ENCODE results near the gene TMC6. TPM values are rescaled to one million over a fixed set of nuclear protein-coding genes. Genes with fewer than 3 reads are reported as not detected.

TMC6 gene
- polyA plus RNA-seq, 1 of the 3 experiments (the other 2 are of a cell fraction), result 5.5 TPM

GRCh38 chr17:78109489-78109761 lies 19.1 kb downstream of the TMC6 start:
- H3F3A ChIP-seq (replicated peaks; ENCODE audit: insufficient read depth), result peaks cover 12% of the 10 kb centered on the region
- TF ChIP-seq, protein P1, sequence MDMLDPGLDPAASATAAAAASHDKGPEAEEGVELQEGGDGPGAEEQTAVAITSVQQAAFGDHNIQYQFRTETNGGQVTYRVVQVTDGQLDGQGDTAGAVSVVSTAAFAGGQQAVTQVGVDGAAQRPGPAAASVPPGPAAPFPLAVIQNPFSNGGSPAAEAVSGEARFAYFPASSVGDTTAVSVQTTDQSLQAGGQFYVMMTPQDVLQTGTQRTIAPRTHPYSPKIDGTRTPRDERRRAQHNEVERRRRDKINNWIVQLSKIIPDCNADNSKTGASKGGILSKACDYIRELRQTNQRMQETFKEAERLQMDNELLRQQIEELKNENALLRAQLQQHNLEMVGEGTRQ (IDR thresholded peaks at IDR 0.05; ENCODE audit: borderline replicate concordance, low read depth, low read length), result no peak
- TF ChIP-seq MAX (IDR thresholded peaks at IDR 0.05; ENCODE audit: low read depth), result no peak
- TF ChIP-seq EZH2phosphoT487 (IDR thresholded peaks at IDR 0.05; ENCODE audit: borderline replicate concordance, low read depth), result no peak
- no peak for TF ChIP-seq YY1 (IDR thresholded peaks at IDR 0.05; ENCODE audit: low read depth)
- TF ChIP-seq USF1 (IDR thresholded peaks at IDR 0.05; ENCODE audit: borderline replicate concordance, low read depth), result no peak
- TF ChIP-seq NRF1 (IDR thresholded peaks at IDR 0.05; ENCODE audit: low read depth, low read length), result no peak
- TF ChIP-seq TAF1 (IDR thresholded peaks at IDR 0.05; ENCODE audit: borderline replicate concordance, low read depth, low read length), result no peak
- TF ChIP-seq FOSL2 (IDR thresholded peaks at IDR 0.05; ENCODE audit: borderline replicate concordance, low read depth), result no peak
- no peak for TF ChIP-seq GABPA (IDR thresholded peaks at IDR 0.05; ENCODE audit: low read depth)
- TF ChIP-seq ELF1 (IDR thresholded peaks at IDR 0.05), result no peak
- no peak for TF ChIP-seq RCOR1 (IDR thresholded peaks at IDR 0.05; ENCODE audit: low read length)
- TF ChIP-seq TEAD4 (IDR thresholded peaks at IDR 0.05; ENCODE audit: borderline replicate concordance, insufficient read depth), result no peak
- no peak for TF ChIP-seq RXRA (IDR thresholded peaks at IDR 0.05; ENCODE audit: borderline replicate concordance, low read depth)
- no peak for TF ChIP-seq CHD2 (IDR thresholded peaks at IDR 0.05; ENCODE audit: low read length, partially characterized antibody)
- TF ChIP-seq, protein P2, sequence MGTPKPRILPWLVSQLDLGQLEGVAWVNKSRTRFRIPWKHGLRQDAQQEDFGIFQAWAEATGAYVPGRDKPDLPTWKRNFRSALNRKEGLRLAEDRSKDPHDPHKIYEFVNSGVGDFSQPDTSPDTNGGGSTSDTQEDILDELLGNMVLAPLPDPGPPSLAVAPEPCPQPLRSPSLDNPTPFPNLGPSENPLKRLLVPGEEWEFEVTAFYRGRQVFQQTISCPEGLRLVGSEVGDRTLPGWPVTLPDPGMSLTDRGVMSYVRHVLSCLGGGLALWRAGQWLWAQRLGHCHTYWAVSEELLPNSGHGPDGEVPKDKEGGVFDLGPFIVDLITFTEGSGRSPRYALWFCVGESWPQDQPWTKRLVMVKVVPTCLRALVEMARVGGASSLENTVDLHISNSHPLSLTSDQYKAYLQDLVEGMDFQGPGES (IDR thresholded peaks at IDR 0.05; ENCODE audit: low read depth, low read length), result no peak
- TF ChIP-seq SIN3A (IDR thresholded peaks at IDR 0.05; ENCODE audit: borderline replicate concordance, low read depth, low read length), result no peak
- TF ChIP-seq RFX5 (IDR thresholded peaks at IDR 0.05; ENCODE audit: low read length), result no peak
- H3K9me2 ChIP-seq, result no peaks in the 10 kb centered on the region
- 0 out of 2 replicates have a peak, but pooled peaks cover 6% of the 10 kb centered on the region for H3K27me3 ChIP-seq (ENCODE audit: insufficient read depth)
- H3K9ac ChIP-seq, result no peak overlapping the region
- peaks cover 4 to 26% of the 10 kb centered on the region in 2 experiments for H3K36me3 ChIP-seq (replicated peaks in 1 of 2; ENCODE audit: control insufficient read depth in 1 of 2, insufficient read depth in 2 of 2, low read length in 1 of 2)
- no peaks in the 10 kb centered on the region for H4K20me1 ChIP-seq (ENCODE audit: insufficient read depth)
- H3K9me3 ChIP-seq, result no peaks in the 10 kb centered on the region
- H3K4me3 ChIP-seq (ENCODE audit: low read depth in 2 of 2, low read length in 1 of 2), result no peak overlapping the region
- no peak overlapping the region for H3K4me2 ChIP-seq
- H3K79me2 ChIP-seq (ENCODE audit: insufficient read depth), result no peaks in the 10 kb centered on the region
- H3K27ac ChIP-seq (ENCODE audit: low read depth in 2 of 2, low read length in 1 of 2), result no peak overlapping the region
- 95% methylated on average over 8 of the region's 9 CpGs for WGBS (ENCODE audit: low lambda C conversion rate)
- DNase-seq, result no peak
- ChIA-PET POLR2A (no interaction called here), CTCF (interaction anchor here (1.2 to 7.7 kb wide), 6 partner anchors 14 to 141 kb away, joined by 3 to 100 read pairs (median 9); partner anchors contain the start of genes AFMID, TK1, TMC6 and TMC8)
- H2AFZ ChIP-seq (ENCODE audit: low read depth), result no peak overlapping the region
- peaks cover 0 to 8% of the 10 kb centered on the region in 2 experiments; a peak in 1 of 4 replicates for H3K4me1 ChIP-seq (ENCODE audit: control insufficient read depth in 1 of 2, insufficient read depth in 2 of 2, low read depth in 1 of 2, low read length in 1 of 2)

All from SK-N-SH (cell line).